T-helper 17 cell (primary cell): ENCODE data around the gene PPA2. TPM values are rescaled to one million over a fixed set of nuclear protein-coding genes. Genes with fewer than 3 reads are reported as not detected.

Experiments
- ATAC-seq: fragments of 150-1000 bp; cut with Tn5 transposase; 2 replicates; pipeline ENCODE4 v1.10.0; 2021; ENCODE audit warnings: mild to moderate bottlenecking, moderate library complexity
- DNase-seq, 3 donors: peaks; one replicate each; pipeline versions ENCODE4 v3.0.0 to v3.0.0-alpha.2; 2020 to 2021
- H3K9me3 ChIP-seq: one replicate; pipeline ENCODE4 v1.7.0; 2013; ENCODE audit warnings: low read length, mild to moderate bottlenecking; ENCODE audit not compliant: control insufficient read depth, poor library complexity, severe bottlenecking
- H3K27ac Mint-ChIP-seq: one replicate; pipeline ENCODE4 v1.8.0; 2022; ENCODE audit warnings: mild to moderate bottlenecking, moderate library complexity, mixed read lengths
- H3K27me3 Mint-ChIP-seq: one replicate; pipeline ENCODE4 v1.8.0; 2022; ENCODE audit warnings: mixed read lengths
- H3K36me3 Mint-ChIP-seq: one replicate; pipeline ENCODE4 v1.8.0; 2022; ENCODE audit warnings: low read depth, mixed read lengths
- H3K4me1 Mint-ChIP-seq: one replicate; pipeline ENCODE4 v1.8.0; 2022; ENCODE audit warnings: mild to moderate bottlenecking, mixed read lengths
- H3K4me3 Mint-ChIP-seq: one replicate; pipeline ENCODE4 v1.8.0; 2022; ENCODE audit warnings: mild to moderate bottlenecking, moderate library complexity, mixed read lengths
- total RNA-seq, 4 donors: library from RNA in 2 of 4; stranded (reverse) in 2 of 4; gene quantifications; one replicate each; pipeline ENCODE4 v1.2.3 and lab custom pipeline; 2022 to 2026

PPA2 gene
- total RNA-seq (10 to 100 TPM; 46.1 to 67.0 TPM), total RNA-seq (lab: John Stamatoyannopoulos, UW) (37.2 to 53.9 reads per million in 2 donors)

- Mint-ChIP-seq H3K36me3 (peaks cover 2% of the 10 kb centered on the region), H3K27ac (peak within 1 kb of the TSS; percentile 99), H3K4me3 (peak within 1 kb of the TSS; percentile 98), H3K27me3 (no peaks in the 10 kb centered on the region), H3K4me1 (peaks cover 24% of the 10 kb centered on the region)
- DNase-seq (peak; percentile 73 to 83 (median 78)), ATAC-seq (peak; percentile 84)
- no peaks in the 10 kb centered on the region for H3K9me3 ChIP-seq
Measured at GRCh38 chr4:105473324-105474098, at the start of gene PPA2. Gene PPA2 (minus strand): TSS chr4:105474062. CDS start chr4:105474050, 12 bp downstream.

GRCh38 chr4:105520819-105521790, 47.2 kb upstream of the PPA2 start:
- peaks cover 14% of the 10 kb centered on the region for H3K27me3 Mint-ChIP-seq
- no peaks in the 10 kb centered on the region for H3K36me3 Mint-ChIP-seq
- H3K4me3 Mint-ChIP-seq, result no peak overlapping the region
- H3K4me1 Mint-ChIP-seq, result peaks cover 3% of the 10 kb centered on the region
- H3K27ac Mint-ChIP-seq, result no peak overlapping the region
- ATAC-seq (no peak), DNase-seq (peak in 1 of 3 donors; percentile 5)
- H3K9me3 ChIP-seq, result no peaks in the 10 kb centered on the region

GRCh38 chr4:105510245-105510644, 36.4 kb upstream of the PPA2 start:
- no peaks in the 10 kb centered on the region for H3K9me3 ChIP-seq
- peaks cover 5% of the 10 kb centered on the region for H3K27me3 Mint-ChIP-seq
- no peak overlapping the region for H3K4me3 Mint-ChIP-seq
- DNase-seq (no peak), ATAC-seq (no peak)
- no peaks in the 10 kb centered on the region for H3K36me3 Mint-ChIP-seq
- H3K4me1 Mint-ChIP-seq, result no peaks in the 10 kb centered on the region
- no peak overlapping the region for H3K27ac Mint-ChIP-seq

- peaks cover 5% of the 10 kb centered on the region for H3K27me3 Mint-ChIP-seq
- no peak for ATAC-seq
- H3K36me3 Mint-ChIP-seq, result no peaks in the 10 kb centered on the region
- H3K27ac Mint-ChIP-seq, result no peak overlapping the region
- DNase-seq, result no peak
- no peaks in the 10 kb centered on the region for H3K9me3 ChIP-seq
- H3K4me3 Mint-ChIP-seq, result no peak overlapping the region
- no peaks in the 10 kb centered on the region for H3K4me1 Mint-ChIP-seq
Measured at GRCh38 chr4:105509714-105510113, 35.9 kb upstream of the PPA2 start.

GRCh38 chr4:105509291-105509690, 35.4 kb upstream of the PPA2 start:
- no peaks in the 10 kb centered on the region for H3K36me3 Mint-ChIP-seq
- H3K4me1 Mint-ChIP-seq, result no peaks in the 10 kb centered on the region
- peaks cover 5% of the 10 kb centered on the region for H3K27me3 Mint-ChIP-seq
- H3K27ac Mint-ChIP-seq, result no peak overlapping the region
- ATAC-seq, result no peak
- DNase-seq, result no peak
- H3K9me3 ChIP-seq, result no peaks in the 10 kb centered on the region
- no peak overlapping the region for H3K4me3 Mint-ChIP-seq

GRCh38 chr4:105504744-105505143, 30.9 kb upstream of the PPA2 start:
- no peaks in the 10 kb centered on the region for H3K9me3 ChIP-seq
- Mint-ChIP-seq H3K27me3 (no peaks in the 10 kb centered on the region), H3K27ac (no peak overlapping the region), H3K36me3 (no peaks in the 10 kb centered on the region), H3K4me3 (no peak overlapping the region), H3K4me1 (no peaks in the 10 kb centered on the region)
- no peak for DNase-seq
- no peak for ATAC-seq

- H3K4me1 Mint-ChIP-seq, result no peaks in the 10 kb centered on the region
- no peak overlapping the region for H3K27ac Mint-ChIP-seq
- H3K9me3 ChIP-seq, result no peaks in the 10 kb centered on the region
- DNase-seq, result no peak
- no peaks in the 10 kb centered on the region for H3K27me3 Mint-ChIP-seq
- no peak for ATAC-seq
- no peak overlapping the region for H3K4me3 Mint-ChIP-seq
- H3K36me3 Mint-ChIP-seq, result no peaks in the 10 kb centered on the region
Measured at GRCh38 chr4:105503484-105503883, 29.6 kb upstream of the PPA2 start.

GRCh38 chr4:105496899-105497298, 23.0 kb upstream of the PPA2 start:
- ATAC-seq (no peak), DNase-seq (no peak)
- Mint-ChIP-seq H3K36me3 (peaks cover 3% of the 10 kb centered on the region), H3K4me3 (no peak overlapping the region), H3K4me1 (no peaks in the 10 kb centered on the region), H3K27me3 (peaks cover 27% of the 10 kb centered on the region), H3K27ac (no peak overlapping the region)
- no peaks in the 10 kb centered on the region for H3K9me3 ChIP-seq

- H3K27ac Mint-ChIP-seq, result no peak overlapping the region
- ATAC-seq, result no peak
- peaks cover 27% of the 10 kb centered on the region for H3K27me3 Mint-ChIP-seq
- H3K4me1 Mint-ChIP-seq, result no peaks in the 10 kb centered on the region
- peaks cover 3% of the 10 kb centered on the region for H3K36me3 Mint-ChIP-seq
- no peaks in the 10 kb centered on the region for H3K9me3 ChIP-seq
- no peak overlapping the region for H3K4me3 Mint-ChIP-seq
- no peak for DNase-seq
Measured at GRCh38 chr4:105495667-105496066, 21.8 kb upstream of the PPA2 start.

- DNase-seq (no peak), ATAC-seq (no peak)
- H3K4me3 Mint-ChIP-seq, result no peak overlapping the region
- no peaks in the 10 kb centered on the region for H3K4me1 Mint-ChIP-seq
- no peak overlapping the region for H3K27ac Mint-ChIP-seq
- H3K27me3 Mint-ChIP-seq, result peaks cover 10% of the 10 kb centered on the region
- H3K36me3 Mint-ChIP-seq, result peaks cover 3% of the 10 kb centered on the region
- no peaks in the 10 kb centered on the region for H3K9me3 ChIP-seq
Measured at GRCh38 chr4:105490523-105490922, 16.7 kb upstream of the PPA2 start.

GRCh38 chr4:105483840-105484239, 10.0 kb upstream of the PPA2 start:
- Mint-ChIP-seq H3K36me3 (peaks cover 3% of the 10 kb centered on the region), H3K27ac (no peak overlapping the region), H3K27me3 (peaks cover 11% of the 10 kb centered on the region), H3K4me1 (no peaks in the 10 kb centered on the region), H3K4me3 (no peak overlapping the region)
- ATAC-seq (no peak), DNase-seq (no peak)
- H3K9me3 ChIP-seq, result no peaks in the 10 kb centered on the region

GRCh38 chr4:105474099-105474518, 247 bp upstream of the PPA2 start:
- DNase-seq (no peak), ATAC-seq (peak; percentile 1)
- Mint-ChIP-seq H3K27me3 (no peaks in the 10 kb centered on the region), H3K36me3 (peaks cover 2% of the 10 kb centered on the region), H3K27ac (peak overlapping the region; percentile 99), H3K4me1 (peaks cover 20% of the 10 kb centered on the region), H3K4me3 (peak overlapping the region; percentile 98)
- no peaks in the 10 kb centered on the region for H3K9me3 ChIP-seq

- ATAC-seq, result no peak
- Mint-ChIP-seq H3K36me3 (peaks cover 2% of the 10 kb centered on the region), H3K4me3 (peak overlapping the region; percentile 98), H3K27ac (peak overlapping the region; percentile 99), H3K27me3 (no peaks in the 10 kb centered on the region), H3K4me1 (peaks cover 30% of the 10 kb centered on the region)
- DNase-seq, result peak in 1 of 3 donors; percentile 10
- H3K9me3 ChIP-seq, result no peaks in the 10 kb centered on the region
Measured at GRCh38 chr4:105472871-105473323, 965 bp downstream of the PPA2 start.
